Endothelial cell of umbilical vein (primary cell): ENCODE measurements around the gene FNDC5. TPM values are rescaled to one million over a fixed set of nuclear protein-coding genes. Genes with fewer than 3 reads are reported as not detected.

Experiments used
- BruUV-seq: library from RNA; stranded (reverse); fragments of 400-500 nt; replicated peaks from 2 replicates; lab custom pipeline; 2021; lab: Mats Ljungman, UMichigan
- CTCF ChIA-PET: fragments of 300-600, 350-600 bp; sonication (Branson Sonifier 250); formaldehyde crosslinking; loops from one replicate; lab custom pipeline; 2021; ENCODE audit warnings: antibody characterized with exemption, inconsistent platforms; lab: Charles Lee
- POLR2A ChIA-PET: fragments of 300-600, 350-600 bp; sonication (Branson Sonifier 250); formaldehyde crosslinking; loops from one replicate; lab custom pipeline; 2021; ENCODE audit warnings: antibody characterized with exemption, inconsistent platforms; lab: Charles Lee
- DNase-seq: peaks from one replicate; pipeline ENCODE4 v3.0.0-alpha.2; 2011; ENCODE audit warnings: low read depth, low spot score
- FAIRE-seq: peaks from 2 replicates; lab custom pipeline; 2011; peaks lifted over from hg19 to GRCh38; lab: Jason Lieb, UNC
- H2AFZ ChIP-seq: 2 replicates; pipeline ENCODE4 v1.6.0; 2012; ENCODE audit warnings: low read depth, low read length, control low read depth, inconsistent platforms
- H3K27ac ChIP-seq: 2 replicates; pipeline ENCODE4 v1.5.1; 2011; ENCODE audit warnings: low read depth, mild to moderate bottlenecking, control low read depth, low read length, moderate library complexity; ENCODE audit not compliant: insufficient read depth
- H3K27me3 ChIP-seq, 2 experiments: 2 replicates each; pipeline versions ENCODE4 v1.6.0 to v1.6.1; 2011; ENCODE audit warnings: low read length in 2 of 2, mixed read lengths in 1 of 2; ENCODE audit not compliant: control insufficient read depth in 2 of 2, insufficient read depth in 2 of 2
- H3K36me3 ChIP-seq, 2 experiments: 2 replicates in 1 of 2; 3 replicates in 1 of 2; pipeline ENCODE4 v1.5.1; 2011; ENCODE audit warnings: low read length in 2 of 2, mild to moderate bottlenecking in 1 of 2, moderate library complexity in 1 of 2; ENCODE audit not compliant: control insufficient read depth in 2 of 2, insufficient read depth in 2 of 2; ENCODE audit errors: extremely low read depth in 1 of 2
- H3K4me1 ChIP-seq: 3 replicates; pipeline ENCODE4 v1.5.1; 2011; ENCODE audit warnings: mild to moderate bottlenecking, low read length; ENCODE audit not compliant: control insufficient read depth, insufficient read depth; ENCODE audit errors: extremely low read depth
- H3K4me2 ChIP-seq: 2 replicates; pipeline ENCODE4 v1.6.1; 2011; ENCODE audit warnings: low read length, control low read depth, mixed read lengths; ENCODE audit not compliant: insufficient read depth
- H3K4me3 ChIP-seq, 3 experiments: fragments of 200-600 bp in 1 of 3; sonication (generic), shearing (Covaris generic) in 1 of 3; replicated peaks in 1 of 3; 2 replicates each; pipeline ENCODE4 v1.5.1; 2011 to 2016; ENCODE audit warnings: control low read depth in 3 of 3, low read length in 3 of 3, mild to moderate bottlenecking in 2 of 3, inconsistent platforms in 1 of 3, low read depth in 1 of 3, moderate library complexity in 1 of 3; ENCODE audit not compliant: insufficient read depth in 1 of 3
- H3K79me2 ChIP-seq: 2 replicates; pipeline ENCODE4 v1.6.0; 2012; ENCODE audit warnings: low read length, inconsistent platforms; ENCODE audit not compliant: control insufficient read depth, insufficient read depth
- H3K9ac ChIP-seq: replicated peaks from 2 replicates; pipeline ENCODE3; 2011; ENCODE audit warnings: low read length, control low read depth; ENCODE audit not compliant: insufficient read depth; ENCODE audit errors: extremely low read depth
- H3K9me1 ChIP-seq: replicated peaks from 3 replicates; pipeline ENCODE4 v1.6.0; 2011; ENCODE audit warnings: mild to moderate bottlenecking, low read length; ENCODE audit not compliant: control insufficient read depth, insufficient read depth; ENCODE audit errors: extremely low read depth
- H3K9me3 ChIP-seq: replicated peaks from 2 replicates; pipeline ENCODE4 v1.5.1; 2012; ENCODE audit warnings: low read length, inconsistent platforms; ENCODE audit not compliant: control insufficient read depth, insufficient read depth
- H4K20me1 ChIP-seq: replicated peaks from 2 replicates; pipeline ENCODE3; 2011; ENCODE audit warnings: mild to moderate bottlenecking, low read length; ENCODE audit not compliant: control insufficient read depth, insufficient read depth; ENCODE audit errors: extremely low read depth
- EZH2 ChIP-seq: IDR thresholded peaks from 2 replicates; pipeline ENCODE4 v1.6.1; 2012; ENCODE audit warnings: borderline replicate concordance, low read depth, mild to moderate bottlenecking, moderate library complexity, low read length, inconsistent platforms; ENCODE audit not compliant: severe bottlenecking
- POLR2A ChIP-seq: IDR thresholded peaks from 2 replicates; pipeline ENCODE4 v1.6.1; 2012; ENCODE audit warnings: low read depth, mild to moderate bottlenecking, control low read depth, low read length
- POLR2AphosphoS5 ChIP-seq: IDR thresholded peaks from 2 replicates; pipeline ENCODE4 v1.6.1; 2012; ENCODE audit warnings: low read depth, mild to moderate bottlenecking, control low read depth, low read length, moderate library complexity; ENCODE audit not compliant: insufficient read depth
- dilution Hi-C: fragments of 300-500 bp; cut with MboI; formaldehyde crosslinking; loops from one replicate; pipeline ENCODE4 v1.15.0; 2019; ENCODE audit warnings: low sequenced_read_pairs; ENCODE audit not compliant: extremely low pct_ligation_motif_present
- intact Hi-C: fragments of 100-400 bp; cut with micrococcal nuclease; formaldehyde crosslinking; loops from one replicate; pipeline ENCODE4 v1.10.0; 2022
- polyA plus RNA-seq, 4 experiments: library from polyadenylated mRNA; depleted of rRNA in 3 of 4; stranded (reverse) in 3 of 4; unstranded in 1 of 4; fragments of >200 nt; gene quantifications; 2 replicates each; pipeline versions ENCODE4 v1.2.1 to v1.2.3, GENCODE V29; 2011 to 2012; ENCODE audit warnings: missing spikeins in 1 of 4
- total RNA-seq: library from RNA; stranded (reverse); gene quantifications from 2 replicates; pipeline ENCODE4 v1.2.3, GENCODE V29; 2021
- TF ChIP-seq, protein P1 (sequence below): IDR thresholded peaks from 2 replicates; pipeline ENCODE4 v1.6.1; 2011; ENCODE audit not compliant: insufficient read depth, insufficient read length

Gene FNDC5
- total and polyA plus RNA-seq, 2 donors (not counting 3 experiments of a cell fraction or from before 2014, with no cell fraction given), result 0.14 to 0.64 TPM

DNA sequence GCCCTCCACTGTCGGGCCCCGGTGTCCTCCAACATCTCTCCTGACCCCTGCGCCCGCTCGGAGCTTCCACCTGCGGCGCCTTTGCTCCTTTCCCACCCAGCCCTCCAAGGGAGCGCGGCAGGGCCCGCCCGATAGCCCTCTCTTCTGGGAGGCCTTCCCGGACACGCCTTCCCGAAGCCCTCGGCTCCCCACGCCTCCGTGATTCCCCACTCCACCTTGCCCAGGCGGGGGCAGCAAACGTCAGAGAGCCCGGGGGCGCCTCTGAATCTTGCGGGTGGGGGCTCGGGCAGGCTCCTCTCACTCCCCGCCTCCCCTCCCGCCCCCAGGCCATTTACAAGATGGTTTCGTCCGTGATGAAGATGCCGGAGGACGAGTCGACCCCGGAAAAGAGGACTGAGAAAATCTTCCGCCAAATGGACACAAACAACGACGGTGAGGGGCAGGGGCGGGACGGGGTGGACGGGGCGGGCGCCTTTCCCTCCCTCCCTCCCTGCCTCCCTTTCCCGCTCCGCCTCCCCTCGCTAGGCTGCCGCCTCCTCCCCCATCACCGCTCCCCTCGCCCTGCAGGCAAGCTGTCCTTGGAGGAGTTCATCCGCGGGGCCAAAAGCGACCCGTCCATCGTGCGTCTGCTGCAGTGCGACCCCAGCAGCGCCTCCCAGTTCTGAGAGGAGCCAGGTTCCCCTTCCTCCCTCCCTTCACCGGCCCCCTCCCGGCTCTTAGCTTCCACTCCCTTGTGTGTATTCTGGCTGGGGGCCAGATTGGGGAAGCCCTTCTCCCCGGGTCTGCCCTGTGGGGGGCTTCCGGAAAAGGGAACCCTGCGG lies 22.7 kb upstream of the FNDC5 start:
- no peak for DNase-seq
- Histone ChIP-seq H3K27me3 (peaks cover 13 to 19% of the 10 kb centered on the region in 2 experiments), H3K4me2 (peak overlapping the region; percentile 61), H3K9me1 (no peaks in the 10 kb centered on the region), H3K79me2 (no peaks in the 10 kb centered on the region), H3K36me3 (no peaks in the 10 kb centered on the region), H3K9me3 (no peaks in the 10 kb centered on the region), H2AFZ (peak overlapping the region; percentile 63), H3K9ac (no peak overlapping the region), H4K20me1 (no peaks in the 10 kb centered on the region), H3K4me3 (peak overlapping the region; percentile 16 to 35 (median 30)), H3K4me1 (peaks cover 8% of the 10 kb centered on the region), H3K27ac (no peak overlapping the region)
- TF ChIP-seq EZH2 (peak; percentile 35), POLR2A (no peak), POLR2AphosphoS5 (no peak)
- TF ChIP-seq, protein P1, sequence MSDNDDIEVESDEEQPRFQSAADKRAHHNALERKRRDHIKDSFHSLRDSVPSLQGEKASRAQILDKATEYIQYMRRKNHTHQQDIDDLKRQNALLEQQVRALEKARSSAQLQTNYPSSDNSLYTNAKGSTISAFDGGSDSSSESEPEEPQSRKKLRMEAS, result no peak
- CTCF ChIA-PET, result interaction anchor here (0.8 to 5.7 kb wide), 15 partner anchors 11 to 492 kb away, joined by 3 to 51 read pairs (median 4); no protein-coding TSS in a partner anchor
- no TSS peak for BruUV-seq
- dilution Hi-C loops, result no loop called here
- intact Hi-C loops, result no loop called here
- POLR2A ChIA-PET, result no interaction called here
- FAIRE-seq, result no peak
